NCI-H2171 treated with DMSO at 0.1 percent for 48 hours (cell line): ENCODE measurements around the gene TMEM176B.

ENCODE experiments used
- DNase-seq: peaks from one replicate; lab custom pipeline; 2025; lab: John Stamatoyannopoulos, UW

Gene TMEM176B

DNA sequence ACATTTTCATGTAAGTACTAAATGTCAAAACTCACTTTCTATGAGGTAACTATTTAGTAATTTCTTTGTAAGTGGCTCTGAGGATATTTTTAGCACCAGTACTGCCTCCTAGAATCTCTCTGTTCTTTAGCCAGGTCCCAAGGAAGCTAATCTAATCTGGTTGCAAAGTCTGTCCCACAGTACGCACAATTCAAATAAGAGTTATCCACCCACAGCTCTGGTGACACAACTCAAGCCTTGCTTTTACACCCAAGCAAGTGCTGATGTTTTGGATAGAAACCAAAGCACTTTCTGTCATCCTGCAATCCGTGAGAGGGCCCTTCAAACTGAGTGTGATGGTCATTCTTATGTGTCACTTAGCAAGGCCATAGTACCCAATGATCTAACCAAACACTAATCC, 48.5 kb downstream of the TMEM176B start:
- no peak for DNase-seq

DNA sequence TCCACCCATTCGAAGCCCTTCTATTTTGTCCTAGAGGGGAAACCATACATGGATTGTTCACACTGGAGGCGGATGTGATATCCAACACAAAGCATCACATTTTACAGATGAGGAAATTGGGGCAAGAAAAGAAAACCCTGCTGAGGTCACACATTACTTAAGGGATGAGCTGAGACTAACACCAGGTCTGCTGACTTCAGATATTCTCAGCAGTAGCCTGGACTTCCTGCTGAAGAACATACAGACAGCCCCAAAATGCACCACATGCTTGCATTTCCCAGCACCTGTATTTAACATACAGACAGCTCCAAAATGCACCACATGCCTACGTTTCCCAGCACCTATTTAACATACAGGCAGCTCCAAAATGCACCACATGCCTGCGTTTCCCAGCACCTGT, 51.8 kb downstream of the TMEM176B start:
- no peak for DNase-seq

DNA sequence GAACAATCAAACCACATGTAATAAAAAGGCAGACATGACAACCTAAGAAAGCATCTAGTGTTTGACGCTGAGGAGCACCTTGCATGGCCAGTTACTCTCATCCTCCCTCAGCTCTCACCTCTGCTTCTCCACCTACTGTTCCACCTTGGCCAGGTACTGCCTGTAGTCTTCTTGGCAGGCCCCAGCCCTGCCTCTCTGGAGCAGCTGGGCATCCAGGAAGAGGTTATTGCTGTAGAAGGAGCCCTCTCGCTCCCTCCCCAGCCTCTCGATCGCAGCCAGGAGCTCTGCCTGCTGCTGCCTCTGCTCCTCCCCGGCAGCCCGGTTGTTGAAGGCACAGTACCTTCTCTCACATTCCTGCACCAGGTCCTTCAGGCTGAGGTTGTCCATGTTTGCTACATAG, 53.2 kb downstream of the TMEM176B start:
- DNase-seq, result no peak

DNA sequence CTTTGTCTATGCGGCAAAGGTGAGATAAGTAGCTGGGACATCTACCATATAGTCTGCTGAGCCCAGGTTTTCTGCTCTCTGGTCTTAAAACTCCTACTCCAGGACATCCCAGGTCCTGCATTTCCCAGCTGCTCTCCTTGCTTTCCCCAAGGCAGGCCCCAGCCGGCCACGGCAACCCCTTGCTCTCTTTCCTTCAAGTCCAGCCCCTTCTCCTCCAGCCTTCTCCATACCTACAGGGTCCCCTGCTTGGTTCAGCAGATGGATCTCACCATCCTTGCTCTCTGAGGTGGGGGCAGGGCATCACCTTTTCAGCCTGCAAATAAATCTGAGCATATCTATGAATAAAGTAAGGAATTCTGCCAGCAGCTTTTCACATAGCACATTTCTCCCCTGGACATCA, 54.3 kb downstream of the TMEM176B start:
- no peak for DNase-seq

DNA sequence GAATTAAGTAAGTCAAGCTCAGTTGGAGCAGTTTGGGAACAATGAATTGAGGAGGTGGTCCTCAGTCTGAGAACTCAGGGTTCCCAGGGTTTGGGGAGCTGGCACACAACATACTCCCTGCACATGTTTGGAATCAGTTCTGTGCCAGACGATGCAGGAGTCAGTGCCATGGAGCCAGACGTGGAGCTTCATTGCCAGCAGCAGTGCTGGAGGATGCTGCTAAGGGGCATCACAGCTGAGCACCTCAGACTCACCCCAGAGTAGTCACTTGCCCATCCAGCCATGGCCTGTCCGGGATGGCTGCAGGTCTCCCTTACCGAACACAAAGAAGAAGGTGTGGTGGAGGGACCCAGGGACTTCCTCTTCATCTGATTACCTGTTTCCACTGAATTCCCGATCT, 55.1 kb downstream of the TMEM176B start:
- no peak for DNase-seq

DNA sequence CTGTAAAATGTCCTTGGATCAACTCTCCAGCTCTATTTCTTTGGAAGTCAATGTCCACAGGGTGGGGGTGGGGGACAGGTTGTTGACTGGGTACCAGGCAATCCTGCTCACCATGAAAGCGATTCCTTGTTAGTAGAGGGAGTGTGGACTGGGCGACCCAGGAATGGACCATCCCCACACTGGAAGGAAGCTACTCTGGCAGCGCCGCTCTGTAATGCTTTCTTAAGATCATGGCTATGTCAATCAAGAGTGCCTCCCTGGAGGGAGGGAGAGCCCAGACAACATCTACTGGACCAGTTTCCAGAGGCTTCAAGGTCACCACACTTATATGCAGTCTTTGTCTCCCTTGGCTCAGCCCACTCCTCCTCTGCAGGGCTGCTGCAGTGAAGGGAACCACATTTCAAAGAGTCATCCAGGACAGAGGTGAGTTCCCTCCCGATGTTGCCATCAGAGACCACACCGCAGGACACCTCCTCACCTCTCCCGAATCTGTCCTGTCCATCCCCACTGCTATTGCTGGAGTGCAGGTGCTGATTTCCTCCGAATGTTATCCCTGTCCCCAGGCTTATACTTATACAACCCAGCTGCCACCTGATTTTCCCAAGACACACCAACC, 56.0 kb downstream of the TMEM176B start:
- DNase-seq, result no peak

DNA sequence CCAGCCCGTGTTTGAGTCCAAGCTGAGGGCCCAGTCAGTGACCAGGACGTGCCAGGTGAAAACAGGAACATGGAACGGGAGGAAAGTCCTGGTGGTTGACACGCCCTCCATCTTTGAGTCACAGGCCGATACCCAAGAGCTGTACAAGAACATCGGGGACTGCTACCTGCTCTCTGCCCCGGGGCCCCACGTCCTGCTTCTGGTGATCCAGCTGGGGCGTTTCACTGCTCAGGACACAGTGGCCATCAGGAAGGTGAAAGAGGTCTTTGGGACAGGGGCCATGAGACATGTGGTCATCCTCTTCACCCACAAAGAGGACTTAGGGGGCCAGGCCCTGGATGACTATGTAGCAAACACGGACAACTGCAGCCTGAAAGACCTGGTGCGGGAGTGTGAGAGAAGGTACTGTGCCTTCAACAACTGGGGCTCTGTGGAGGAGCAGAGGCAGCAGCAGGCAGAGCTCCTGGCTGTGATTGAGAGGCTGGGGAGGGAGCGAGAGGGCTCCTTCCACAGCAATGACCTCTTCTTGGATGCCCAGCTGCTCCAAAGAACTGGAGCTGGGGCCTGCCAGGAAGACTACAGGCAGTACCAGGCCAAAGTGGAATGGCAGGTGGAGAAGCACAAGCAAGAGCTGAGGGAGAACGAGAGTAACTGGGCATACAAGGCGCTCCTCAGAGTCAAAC, 57.7 kb downstream of the TMEM176B start:
- DNase-seq, result no peak
